ENCODE results near the gene SCUBE2.

DNA sequence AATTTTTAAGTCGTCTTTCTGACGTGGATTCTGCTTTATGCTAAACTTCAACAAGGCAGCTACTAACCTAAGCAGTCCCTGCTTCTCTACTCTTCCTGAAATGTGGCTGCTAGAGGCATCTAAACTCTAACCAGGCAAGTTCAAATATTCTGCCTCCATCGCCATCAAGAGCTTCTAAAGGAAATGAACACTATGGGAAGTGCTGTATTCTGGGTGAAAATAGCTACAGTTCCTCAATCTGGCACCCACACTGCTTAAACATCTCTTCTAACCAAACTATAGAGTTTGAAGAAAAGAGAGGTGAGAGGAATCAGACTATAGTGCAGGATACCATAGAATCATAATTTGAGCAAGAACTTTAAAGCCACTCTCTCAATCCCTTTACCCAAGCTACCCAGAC is 93.9 kb downstream of the SCUBE2 start:
- TF ChIP-seq, protein P1, sequence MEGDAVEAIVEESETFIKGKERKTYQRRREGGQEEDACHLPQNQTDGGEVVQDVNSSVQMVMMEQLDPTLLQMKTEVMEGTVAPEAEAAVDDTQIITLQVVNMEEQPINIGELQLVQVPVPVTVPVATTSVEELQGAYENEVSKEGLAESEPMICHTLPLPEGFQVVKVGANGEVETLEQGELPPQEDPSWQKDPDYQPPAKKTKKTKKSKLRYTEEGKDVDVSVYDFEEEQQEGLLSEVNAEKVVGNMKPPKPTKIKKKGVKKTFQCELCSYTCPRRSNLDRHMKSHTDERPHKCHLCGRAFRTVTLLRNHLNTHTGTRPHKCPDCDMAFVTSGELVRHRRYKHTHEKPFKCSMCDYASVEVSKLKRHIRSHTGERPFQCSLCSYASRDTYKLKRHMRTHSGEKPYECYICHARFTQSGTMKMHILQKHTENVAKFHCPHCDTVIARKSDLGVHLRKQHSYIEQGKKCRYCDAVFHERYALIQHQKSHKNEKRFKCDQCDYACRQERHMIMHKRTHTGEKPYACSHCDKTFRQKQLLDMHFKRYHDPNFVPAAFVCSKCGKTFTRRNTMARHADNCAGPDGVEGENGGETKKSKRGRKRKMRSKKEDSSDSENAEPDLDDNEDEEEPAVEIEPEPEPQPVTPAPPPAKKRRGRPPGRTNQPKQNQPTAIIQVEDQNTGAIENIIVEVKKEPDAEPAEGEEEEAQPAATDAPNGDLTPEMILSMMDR (IDR thresholded peaks at IDR 0.05 in 4 of 5, conservative IDR thresholded peaks at IDR 0.05 in 1 of 5), result no peak
- no peak for TF ChIP-seq POLR2A (IDR thresholded peaks at IDR 0.05)
